Natural killer cell (primary cell): ENCODE results near the gene DOCK2. TPM values are rescaled to one million over a fixed set of nuclear protein-coding genes. Genes with fewer than 3 reads are reported as not detected.
A peak's percentile ranks its signal among the peaks of the same experiment; 100 is the strongest.

ENCODE experiments used
- ATAC-seq, 3 donors: fragments of 150-1000 bp in 2 of 3; fragments of 200-7000 bp in 1 of 3; cut with Tn5 transposase; 1 replicate in 1 of 3; 2 replicates in 2 of 3; pipeline ENCODE4 v1.10.0; 2021; ENCODE audit warnings: mild to moderate bottlenecking in 2 of 3, moderate library complexity in 2 of 3
- DNase-seq, 2 donors: peaks; one replicate each; pipeline versions ENCODE4 v3.0.0 to v3.0.0-alpha.2; 2013 to 2021; ENCODE audit warnings: mixed read lengths in 1 of 2
- H3K27ac ChIP-seq: one replicate; pipeline ENCODE4 v1.5.1; 2013; ENCODE audit warnings: mild to moderate bottlenecking, low read length
- H3K27me3 ChIP-seq: one replicate; pipeline ENCODE4 v1.6.1; 2013; ENCODE audit warnings: low read length; ENCODE audit not compliant: control insufficient read depth, insufficient read depth
- H3K36me3 ChIP-seq: one replicate; pipeline ENCODE4 v1.6.1; 2013; ENCODE audit warnings: low read length; ENCODE audit not compliant: control insufficient read depth, insufficient read depth
- H3K4me1 ChIP-seq: one replicate; pipeline ENCODE4 v1.6.1; 2013; ENCODE audit warnings: low read length; ENCODE audit not compliant: control insufficient read depth, insufficient read depth
- H3K4me3 ChIP-seq: one replicate; pipeline ENCODE4 v1.5.1; 2013; ENCODE audit warnings: low read length
- H3K9me3 ChIP-seq: one replicate; pipeline ENCODE4 v1.6.1; 2013; ENCODE audit warnings: low read length; ENCODE audit not compliant: control insufficient read depth, insufficient read depth
- H3K27ac Mint-ChIP-seq, 2 donors: one replicate each; pipeline ENCODE4 v1.8.0; 2022; ENCODE audit warnings: mild to moderate bottlenecking in 2 of 2, mixed read lengths in 2 of 2, moderate library complexity in 1 of 2
- H3K27me3 Mint-ChIP-seq, 2 donors: one replicate each; pipeline ENCODE4 v1.8.0; 2022; ENCODE audit warnings: low read depth in 2 of 2, mixed read lengths in 2 of 2
- H3K36me3 Mint-ChIP-seq: one replicate; pipeline ENCODE4 v1.8.0; 2022; ENCODE audit warnings: mixed read lengths
- H3K4me1 Mint-ChIP-seq, 2 donors: one replicate each; pipeline ENCODE4 v1.8.0; 2022; ENCODE audit warnings: mixed read lengths in 2 of 2
- H3K4me3 Mint-ChIP-seq: one replicate; pipeline ENCODE4 v1.8.0; 2022; ENCODE audit warnings: mild to moderate bottlenecking, moderate library complexity, mixed read lengths
- H3K9me3 Mint-ChIP-seq, 2 donors: one replicate each; pipeline ENCODE4 v1.8.0; 2022; ENCODE audit warnings: mixed read lengths in 2 of 2
- CTCF ChIP-seq: fragments of 200-600 bp; IDR thresholded peaks from one replicate; pipeline ENCODE4 v1.8.0; 2022; ENCODE audit warnings: antibody characterized with exemption
- WGBS: methylation state at CpG from one replicate; pipeline ENCODE4 v1.1.7; 2013; ENCODE audit warnings: missing lambda C conversion rate; ENCODE audit not compliant: insufficient coverage; 5-methylcytosine and 5-hydroxymethylcytosine counted together
- intact Hi-C: fragments of 100-400 bp; cut with micrococcal nuclease; formaldehyde crosslinking; loops from one replicate; pipeline ENCODE4 v1.14.2; 2022
- total RNA-seq, 4 donors: library from RNA; stranded (reverse); fragments of 120-200 nt in 1 of 4; gene quantifications; one replicate each; pipeline versions ENCODE4 v1.2.3 to v1.2.4, GENCODE V29; 2013 to 2022

DOCK2 gene
- total RNA-seq, 3 donors from 2014 or later (not counting 1 experiment from before 2014, with no cell fraction given): 317 to 361 (median 320) TPM

GRCh38 chr5:170049713-170050112 is 412.6 kb downstream of the DOCK2 start:
- 80% methylated on average over 3 of the region's 3 CpGs for WGBS
- H3K4me1 ChIP-seq: no peaks in the 10 kb centered on the region
- Mint-ChIP-seq H3K4me1 (no peaks in the 10 kb centered on the region), H3K36me3 (peaks cover 31% of the 10 kb centered on the region), H3K9me3 (no peaks in the 10 kb centered on the region), H3K27me3 (no peaks in the 10 kb centered on the region), H3K27ac (peak overlapping the region in 1 of 2 donors; percentile 22), H3K4me3 (no peak overlapping the region)
- H3K36me3 ChIP-seq: peaks cover 82% of the 10 kb centered on the region
- H3K27me3 ChIP-seq: no peaks in the 10 kb centered on the region
- H3K4me3 ChIP-seq: no peak overlapping the region
- ATAC-seq (no peak), DNase-seq (no peak)
- intact Hi-C loops: no loop called here
- no peak for TF ChIP-seq CTCF
- H3K9me3 ChIP-seq: no peaks in the 10 kb centered on the region
- no peak overlapping the region for H3K27ac ChIP-seq

DNA sequence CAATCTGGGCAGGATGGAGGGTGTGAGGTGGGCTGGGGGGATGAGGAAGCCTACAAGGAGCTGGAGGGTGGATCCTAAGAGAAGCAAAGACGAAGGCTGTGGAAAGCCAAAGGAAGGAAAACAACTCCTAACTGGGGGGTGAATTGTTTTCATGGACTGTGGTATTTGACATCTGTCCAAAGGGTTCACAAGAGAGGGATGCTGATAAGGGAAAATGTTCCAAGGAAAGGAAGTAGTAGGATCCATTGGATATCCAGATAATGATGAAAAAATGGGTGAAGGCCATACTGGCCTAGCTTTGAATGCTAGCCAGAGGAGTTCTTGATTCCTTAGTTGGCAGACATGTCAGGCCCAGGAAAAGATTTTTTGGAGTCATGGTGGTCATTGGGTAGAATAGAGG is 416.8 kb downstream of the DOCK2 start:
- no peaks in the 10 kb centered on the region for H3K9me3 Mint-ChIP-seq
- ATAC-seq (no peak), DNase-seq (no peak)
- WGBS: 100% methylated on average over 1 of the region's 1 CpG
- H3K36me3 ChIP-seq: peaks cover 89% of the 10 kb centered on the region
- no peaks in the 10 kb centered on the region for H3K9me3 ChIP-seq
- no peak for TF ChIP-seq CTCF
- H3K27me3 ChIP-seq: no peaks in the 10 kb centered on the region
- no peaks in the 10 kb centered on the region for H3K4me1 ChIP-seq
- H3K27me3 Mint-ChIP-seq: no peaks in the 10 kb centered on the region
- no peak overlapping the region for H3K27ac Mint-ChIP-seq
- H3K4me3 ChIP-seq: no peak overlapping the region
- intact Hi-C loops: no loop called here
- peaks cover 43% of the 10 kb centered on the region for H3K36me3 Mint-ChIP-seq
- no peaks in the 10 kb centered on the region for H3K4me1 Mint-ChIP-seq
- H3K4me3 Mint-ChIP-seq: no peak overlapping the region
- no peak overlapping the region for H3K27ac ChIP-seq

DNA sequence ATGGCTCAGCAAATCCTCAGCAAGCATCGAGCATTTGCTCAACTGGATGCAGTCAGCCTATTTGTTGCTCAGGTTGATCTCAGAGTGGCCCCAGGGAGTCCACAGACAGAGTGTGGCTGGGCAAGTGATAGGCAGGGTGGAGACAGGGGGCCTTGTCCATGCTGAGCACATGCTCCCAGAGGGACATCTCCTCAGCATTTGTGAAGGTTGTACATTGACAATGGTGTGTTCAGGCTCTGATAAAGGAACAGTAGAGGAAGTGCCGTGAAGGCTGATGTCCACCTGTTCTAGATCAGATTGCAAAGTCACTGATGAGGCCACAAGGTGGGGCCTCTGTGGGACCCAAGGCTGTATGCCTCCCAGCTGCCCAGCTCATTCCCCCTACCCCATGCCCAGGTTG is 418.5 kb downstream of the DOCK2 start:
- peaks cover 30% of the 10 kb centered on the region for H3K36me3 Mint-ChIP-seq
- no peaks in the 10 kb centered on the region for H3K9me3 Mint-ChIP-seq
- H3K9me3 ChIP-seq: no peaks in the 10 kb centered on the region
- H3K4me3 Mint-ChIP-seq: no peak overlapping the region
- no peak overlapping the region for H3K4me3 ChIP-seq
- DNase-seq (no peak), ATAC-seq (no peak)
- H3K27ac ChIP-seq: no peak overlapping the region
- no peak for TF ChIP-seq CTCF
- no peaks in the 10 kb centered on the region for H3K4me1 ChIP-seq
- no peaks in the 10 kb centered on the region for H3K27me3 ChIP-seq
- intact Hi-C loops: no loop called here
- WGBS: 100% methylated on average over 2 of the region's 2 CpGs
- H3K36me3 ChIP-seq: peaks cover 89% of the 10 kb centered on the region
- H3K4me1 Mint-ChIP-seq: no peaks in the 10 kb centered on the region
- H3K27ac Mint-ChIP-seq: no peak overlapping the region
- no peaks in the 10 kb centered on the region for H3K27me3 Mint-ChIP-seq

DNA sequence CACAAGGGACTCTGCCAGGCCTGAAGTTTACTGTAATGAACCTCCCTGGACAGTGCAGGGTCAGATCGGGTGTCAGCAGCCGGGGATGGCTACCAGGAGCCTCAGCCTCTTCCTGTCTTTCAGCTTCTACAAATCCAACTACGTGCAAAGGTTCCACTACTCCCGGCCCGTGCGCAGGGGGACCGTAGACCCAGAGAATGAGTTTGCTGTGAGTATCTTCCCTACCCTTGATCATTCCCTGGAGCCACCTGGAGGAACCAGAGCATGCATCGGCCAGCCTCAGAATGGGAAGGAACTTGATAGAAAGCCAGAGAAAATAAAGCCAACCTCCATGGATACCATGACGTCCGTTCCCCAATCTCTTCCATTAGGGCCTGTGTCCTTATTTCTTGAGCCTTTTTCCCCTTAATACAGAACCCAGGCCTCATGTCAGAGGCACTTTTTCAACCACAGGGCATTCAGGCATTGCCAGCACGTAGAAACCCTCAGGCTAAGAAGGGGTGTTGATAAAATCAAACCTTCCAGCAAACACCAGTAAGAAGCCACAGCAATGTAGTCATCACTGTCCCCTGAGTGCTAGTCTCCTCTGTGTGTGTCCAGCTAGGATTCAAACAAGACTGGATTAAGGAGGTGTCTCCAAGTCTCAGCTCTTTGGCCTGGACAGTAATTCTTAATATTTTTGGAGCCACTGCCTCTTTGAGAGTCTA is 419.6 kb downstream of the DOCK2 start:
- no peak for TF ChIP-seq CTCF
- ATAC-seq: no peak
- no peak for DNase-seq
- Histone ChIP-seq H3K4me3 (no peak overlapping the region), H3K27ac (no peak overlapping the region), H3K27me3 (no peaks in the 10 kb centered on the region), H3K9me3 (no peaks in the 10 kb centered on the region), H3K36me3 (peaks cover 85% of the 10 kb centered on the region), H3K4me1 (no peaks in the 10 kb centered on the region)
- Mint-ChIP-seq H3K4me1 (no peaks in the 10 kb centered on the region), H3K27ac (no peak overlapping the region), H3K4me3 (no peak overlapping the region), H3K27me3 (no peaks in the 10 kb centered on the region), H3K36me3 (peaks cover 19% of the 10 kb centered on the region), H3K9me3 (no peaks in the 10 kb centered on the region)
- WGBS: 98% methylated on average over 11 of the region's 11 CpGs
- intact Hi-C loops: no loop called here
